Astrocyte of the spinal cord (primary cell): ENCODE results near the gene NEK4.

ENCODE experiments used
- DNase-seq: peaks from one replicate; pipeline ENCODE4 v3.0.0; 2011; ENCODE audit warnings: low read depth, low spot score
- H3K4me3 ChIP-seq: 2 replicates; pipeline ENCODE4 v1.5.1; 2011; ENCODE audit warnings: low read depth, mild to moderate bottlenecking, low read length, moderate library complexity
- in situ Hi-C: cut with HindIII; loops from 2 replicates; pipeline ENCODE4 v1.10.0; 2017; ENCODE audit warnings: low sequenced_read_pairs
- TF ChIP-seq, protein P1 (sequence below): IDR thresholded peaks from 2 replicates; pipeline ENCODE4 v1.5.1; 2012; ENCODE audit warnings: low read depth, mild to moderate bottlenecking, low read length, inconsistent platforms

NEK4 gene

GRCh38 chr3:52801839-52802238 is 31.1 kb upstream of the NEK4 start:
- H3K4me3 ChIP-seq = no peak overlapping the region
- DNase-seq = no peak
- in situ Hi-C loops = no loop called here
- TF ChIP-seq, protein P1, sequence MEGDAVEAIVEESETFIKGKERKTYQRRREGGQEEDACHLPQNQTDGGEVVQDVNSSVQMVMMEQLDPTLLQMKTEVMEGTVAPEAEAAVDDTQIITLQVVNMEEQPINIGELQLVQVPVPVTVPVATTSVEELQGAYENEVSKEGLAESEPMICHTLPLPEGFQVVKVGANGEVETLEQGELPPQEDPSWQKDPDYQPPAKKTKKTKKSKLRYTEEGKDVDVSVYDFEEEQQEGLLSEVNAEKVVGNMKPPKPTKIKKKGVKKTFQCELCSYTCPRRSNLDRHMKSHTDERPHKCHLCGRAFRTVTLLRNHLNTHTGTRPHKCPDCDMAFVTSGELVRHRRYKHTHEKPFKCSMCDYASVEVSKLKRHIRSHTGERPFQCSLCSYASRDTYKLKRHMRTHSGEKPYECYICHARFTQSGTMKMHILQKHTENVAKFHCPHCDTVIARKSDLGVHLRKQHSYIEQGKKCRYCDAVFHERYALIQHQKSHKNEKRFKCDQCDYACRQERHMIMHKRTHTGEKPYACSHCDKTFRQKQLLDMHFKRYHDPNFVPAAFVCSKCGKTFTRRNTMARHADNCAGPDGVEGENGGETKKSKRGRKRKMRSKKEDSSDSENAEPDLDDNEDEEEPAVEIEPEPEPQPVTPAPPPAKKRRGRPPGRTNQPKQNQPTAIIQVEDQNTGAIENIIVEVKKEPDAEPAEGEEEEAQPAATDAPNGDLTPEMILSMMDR = no peak

GRCh38 chr3:52800079-52800478 is 29.3 kb upstream of the NEK4 start:
- TF ChIP-seq, protein P1 = no peak
- in situ Hi-C loops = no loop called here
- DNase-seq = no peak
- no peak overlapping the region for H3K4me3 ChIP-seq

DNA sequence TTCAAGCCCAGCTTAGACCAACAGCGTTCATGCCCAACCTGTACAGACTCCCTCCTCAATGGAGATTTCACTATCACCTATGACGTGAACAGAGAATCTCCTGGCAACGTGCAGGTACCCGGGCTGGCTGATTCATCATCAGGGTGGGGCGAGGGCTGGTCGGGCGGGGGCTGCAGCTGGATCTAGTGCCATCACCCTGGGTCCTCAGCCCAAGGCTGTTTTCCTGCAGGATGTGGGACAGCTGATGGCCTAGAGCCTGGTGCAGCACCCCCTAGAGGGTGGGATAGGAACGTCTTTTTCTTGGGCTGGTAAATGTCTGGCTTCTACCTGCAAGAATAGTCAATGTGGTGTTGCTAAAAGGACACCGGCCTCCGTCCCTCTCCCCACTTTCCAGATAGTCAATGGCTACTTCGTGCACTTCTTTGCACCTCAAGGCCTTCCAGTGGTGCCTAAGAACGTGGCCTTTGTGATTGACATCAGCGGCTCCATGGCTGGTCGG is 28.3 kb upstream of the NEK4 start:
- TF ChIP-seq, protein P1 = peak; percentile 48
- H3K4me3 ChIP-seq = no peak overlapping the region
- in situ Hi-C loops = no loop called here
- DNase-seq = no peak

- TF ChIP-seq, protein P1 = no peak
- no peak overlapping the region for H3K4me3 ChIP-seq
- DNase-seq = no peak
- in situ Hi-C loops = no loop called here
Observed at GRCh38 chr3:52798376-52798977, 27.7 kb upstream of the NEK4 start.

DNA sequence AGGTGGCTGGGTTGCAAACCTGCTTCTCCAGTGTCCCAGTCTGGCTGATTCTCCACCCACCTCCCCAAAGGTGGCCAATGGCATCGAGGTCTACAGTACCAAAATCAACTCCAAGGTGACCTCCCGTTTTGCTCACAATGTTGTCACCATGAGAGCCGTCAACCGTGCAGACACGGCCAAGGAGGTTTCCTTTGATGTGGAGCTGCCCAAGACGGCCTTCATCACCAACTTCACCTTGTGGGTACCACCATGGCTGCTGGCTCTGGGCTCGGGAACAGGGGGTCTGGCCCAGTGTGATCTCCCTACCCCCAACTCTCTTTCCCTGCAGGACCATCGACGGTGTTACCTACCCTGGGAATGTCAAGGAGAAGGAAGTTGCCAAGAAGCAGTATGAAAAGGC is 25.7 kb upstream of the NEK4 start:
- no peak overlapping the region for H3K4me3 ChIP-seq
- in situ Hi-C loops = no loop called here
- no peak for DNase-seq
- TF ChIP-seq, protein P1 = no peak

GRCh38 chr3:52795298-52795900 is 24.7 kb upstream of the NEK4 start:
- in situ Hi-C loops = no loop called here
- no peak overlapping the region for H3K4me3 ChIP-seq
- DNase-seq = no peak
- TF ChIP-seq, protein P1 = no peak
